CD4-positive, alpha-beta T cell treated with Interleukin-15 for 4 hours (primary cell): ENCODE measurements around the gene EFNA5.

ENCODE experiments used
- DNase-seq: peaks from one replicate; pipeline ENCODE4 v3.0.0-alpha.2; 2020; ENCODE audit warnings: low spot score

The EFNA5 gene

GRCh38 chr5:107602896-107603295 lies 67.8 kb downstream of the EFNA5 start:
- no peak for DNase-seq

- no peak for DNase-seq
These were observed 69.7 kb downstream of the EFNA5 start for GRCh38 chr5:107601076-107601475.

- DNase-seq, result no peak
These were observed 71.8 kb downstream of the EFNA5 start for GRCh38 chr5:107598958-107599357.

- DNase-seq, result no peak
These were observed 72.9 kb downstream of the EFNA5 start for GRCh38 chr5:107597803-107598202.

GRCh38 chr5:107597247-107597646 lies 73.5 kb downstream of the EFNA5 start:
- no peak for DNase-seq

GRCh38 chr5:107594253-107595045 lies 76.3 kb downstream of the EFNA5 start:
- DNase-seq, result no peak

GRCh38 chr5:107593009-107593408 lies 77.7 kb downstream of the EFNA5 start:
- DNase-seq, result no peak

- no peak for DNase-seq
These were observed 78.2 kb downstream of the EFNA5 start for GRCh38 chr5:107592515-107592914.

GRCh38 chr5:107590686-107591085 lies 80.1 kb downstream of the EFNA5 start:
- DNase-seq, result no peak

GRCh38 chr5:107589520-107590193 lies 81.1 kb downstream of the EFNA5 start:
- DNase-seq, result no peak

- DNase-seq, result no peak
These were observed 88.1 kb downstream of the EFNA5 start for GRCh38 chr5:107582625-107583024.

GRCh38 chr5:107580889-107581820 lies 89.6 kb downstream of the EFNA5 start:
- DNase-seq, result no peak

GRCh38 chr5:107578051-107578635 lies 92.6 kb downstream of the EFNA5 start:
- DNase-seq, result no peak

- no peak for DNase-seq
These were observed 93.3 kb downstream of the EFNA5 start for GRCh38 chr5:107577394-107577950.

GRCh38 chr5:107576736-107577393 lies 93.9 kb downstream of the EFNA5 start:
- no peak for DNase-seq

GRCh38 chr5:107576155-107576554 lies 94.6 kb downstream of the EFNA5 start:
- no peak for DNase-seq

- no peak for DNase-seq
These were observed 96.5 kb downstream of the EFNA5 start for GRCh38 chr5:107574287-107574686.

GRCh38 chr5:107572715-107573368 lies 97.9 kb downstream of the EFNA5 start:
- DNase-seq, result no peak

GRCh38 chr5:107571621-107572536 lies 98.9 kb downstream of the EFNA5 start:
- peak; percentile 88 for DNase-seq
